ENCODE data around the gene DTWD2.

Gene DTWD2

DNA sequence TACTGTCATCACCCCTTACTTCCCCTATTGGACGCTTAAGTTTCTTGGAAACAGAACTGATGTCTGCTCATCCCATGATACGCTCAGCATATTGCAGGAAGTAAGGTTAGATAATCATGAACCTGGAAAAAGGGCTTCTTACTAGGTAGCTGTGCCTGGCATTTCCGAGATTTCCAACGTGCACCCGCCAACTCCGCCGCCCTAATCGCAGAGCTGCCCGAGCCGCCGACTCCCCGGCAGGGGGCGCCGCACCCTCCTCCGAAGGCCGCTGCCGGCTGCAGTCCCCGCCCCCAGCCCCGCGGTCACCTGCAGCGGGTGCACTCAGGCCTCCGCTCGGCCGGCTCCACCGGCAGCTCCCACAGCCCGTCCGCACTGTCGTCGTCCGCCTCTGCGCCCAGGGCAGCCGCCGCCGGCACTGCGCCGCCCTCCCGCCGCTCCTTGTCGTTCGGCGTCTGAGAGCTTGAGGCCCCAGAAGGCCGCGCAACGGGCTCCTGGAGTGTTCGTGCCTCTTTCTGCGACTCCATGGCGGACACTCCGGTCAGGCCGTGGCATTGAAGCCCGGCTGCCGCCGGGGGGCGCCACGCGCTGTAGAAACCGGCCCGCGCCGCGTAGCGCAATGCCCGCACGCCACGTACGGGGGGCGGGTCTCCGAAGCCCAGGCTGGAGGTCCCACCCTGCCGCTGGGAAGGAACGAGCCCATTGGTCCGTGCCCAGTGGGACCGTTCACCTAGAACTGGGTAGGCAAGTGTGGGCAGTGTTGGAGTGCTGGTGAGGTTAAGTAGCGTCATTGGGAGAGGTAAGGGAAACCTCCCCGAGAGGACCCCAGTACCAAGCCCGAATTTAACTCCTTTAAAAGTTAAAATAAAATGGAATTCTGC is at the start of gene DTWD2:
TSS of gene DTWD2 (minus strand) at position 560 of the 878 bp plus-strand sequence. CDS start at position 524, 36 bp downstream.
- peak; percentile 96 for DNase-seq (ENCODE audit: low spot score)
- TF ChIP-seq CTCF (IDR thresholded peaks at IDR 0.05; ENCODE audit: extremely low read depth, missing control alignments): peak; percentile 95

GRCh38 chr5:119037496-119038215 is 49.3 kb upstream of the DTWD2 start:
- TF ChIP-seq CTCF (IDR thresholded peaks at IDR 0.05; ENCODE audit: extremely low read depth, missing control alignments): no peak
- no peak for DNase-seq (ENCODE audit: low spot score)

DNA sequence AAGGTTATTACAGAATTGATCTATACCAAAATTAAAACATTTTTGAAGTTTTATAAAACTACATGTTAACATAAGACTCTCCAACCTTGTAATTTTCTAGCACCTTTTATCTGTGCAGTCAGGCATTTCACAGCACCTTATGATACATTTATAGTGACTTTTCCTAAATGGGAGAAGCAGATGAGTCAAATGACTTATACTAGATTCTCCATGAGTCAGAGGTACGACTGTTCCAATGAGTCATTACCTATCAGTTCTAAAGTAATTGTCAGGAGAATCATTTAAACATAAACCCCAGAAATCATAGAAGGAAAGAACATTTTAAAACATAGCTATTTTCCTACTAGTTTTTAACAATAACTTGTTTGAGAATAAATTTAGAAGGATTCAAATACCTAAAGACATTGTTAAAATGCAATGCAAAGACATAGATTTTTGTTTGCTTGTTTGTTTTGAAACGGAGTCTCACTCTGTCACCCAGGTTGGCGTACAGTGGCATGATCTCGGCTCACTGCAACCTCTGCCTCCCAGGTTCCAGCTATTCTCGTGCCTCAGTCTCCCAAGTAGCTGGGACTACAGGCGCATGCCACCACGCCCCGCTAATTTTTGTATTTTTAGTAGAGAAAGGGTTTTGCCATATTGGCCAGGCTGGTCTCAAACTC is 47.9 kb upstream of the DTWD2 start:
- no peak for DNase-seq (ENCODE audit: low spot score)
- TF ChIP-seq CTCF (IDR thresholded peaks at IDR 0.05; ENCODE audit: extremely low read depth, missing control alignments): no peak

- no peak for TF ChIP-seq CTCF (IDR thresholded peaks at IDR 0.05; ENCODE audit: extremely low read depth, missing control alignments)
- DNase-seq (ENCODE audit: low spot score): no peak
Observed at GRCh38 chr5:119033135-119033534, 44.8 kb upstream of the DTWD2 start.

DNA sequence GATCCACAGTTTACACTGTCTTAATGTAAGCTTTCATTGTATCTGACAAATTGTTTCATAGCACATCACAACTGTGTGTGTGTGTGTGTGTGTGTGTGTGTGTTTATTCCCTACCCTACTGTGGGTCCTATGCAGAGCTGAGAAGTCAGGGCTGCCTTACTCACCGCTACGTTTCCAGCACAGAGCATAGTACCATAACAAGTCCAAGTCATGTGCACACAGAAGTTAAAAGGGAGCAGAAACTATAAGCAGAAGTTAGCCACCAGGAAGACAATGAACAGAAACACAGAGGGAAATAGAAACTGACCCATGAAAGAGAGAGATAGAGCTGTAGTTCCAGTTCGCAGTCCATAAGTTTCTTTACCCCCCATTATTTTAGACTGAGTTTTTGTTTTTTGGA is 44.3 kb upstream of the DTWD2 start:
- DNase-seq (ENCODE audit: low spot score): no peak
- TF ChIP-seq CTCF (IDR thresholded peaks at IDR 0.05; ENCODE audit: extremely low read depth, missing control alignments): no peak

GRCh38 chr5:119031905-119032304 is 43.6 kb upstream of the DTWD2 start:
- no peak for TF ChIP-seq CTCF (IDR thresholded peaks at IDR 0.05; ENCODE audit: extremely low read depth, missing control alignments)
- DNase-seq (ENCODE audit: low spot score): peak; percentile 49

Data from GM20000 (cell line).